Peyer's patch (tissue), 4 donors: ENCODE results near the gene PDE8B.
"Not testable (repeated sequence)": the region's sequence is repeated elsewhere in the genome, so short reads cannot be mapped to it uniquely, and the experiment has no call there.

Experiments
- POLR2A ChIP-seq, 2 donors: fragments of 450-650 bp; IDR thresholded peaks; one replicate each; pipeline ENCODE4 v1.5.1; 2017; ENCODE audit warnings: antibody characterized with exemption in 2 of 2, mild to moderate bottlenecking in 2 of 2, moderate library complexity in 2 of 2
- TF ChIP-seq, protein P1 (sequence below), 6 experiments: fragments of 450-650 bp in 4 of 6; fragments of 200-600 bp in 2 of 6; sonication (generic) in 1 of 6; IDR thresholded peaks; one replicate each; pipeline ENCODE4 v1.5.1; 2017 to 2019; ENCODE audit warnings: antibody characterized with exemption in 6 of 6, mild to moderate bottlenecking in 3 of 6, moderate library complexity in 1 of 6

DNA sequence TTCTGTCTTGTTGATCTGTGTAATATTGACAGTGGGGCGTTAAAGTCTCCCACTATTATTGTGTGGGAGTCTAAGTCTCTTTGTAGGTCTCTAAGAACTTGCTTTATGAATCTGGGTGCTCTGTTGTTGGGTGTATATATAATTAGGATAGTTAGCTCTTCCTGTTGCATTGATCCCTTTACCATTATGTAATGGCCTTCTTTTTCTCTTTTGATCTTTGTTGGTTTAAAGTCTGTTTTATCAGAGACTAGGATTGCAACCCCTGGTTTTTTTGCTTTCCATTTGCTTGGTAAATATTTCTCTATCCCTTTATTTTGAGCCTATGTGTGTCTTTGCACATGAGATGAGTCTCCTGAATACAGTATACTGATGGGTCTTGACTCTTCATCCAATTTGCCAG is 175.9 kb downstream of the PDE8B start:
- TF ChIP-seq, protein P1, sequence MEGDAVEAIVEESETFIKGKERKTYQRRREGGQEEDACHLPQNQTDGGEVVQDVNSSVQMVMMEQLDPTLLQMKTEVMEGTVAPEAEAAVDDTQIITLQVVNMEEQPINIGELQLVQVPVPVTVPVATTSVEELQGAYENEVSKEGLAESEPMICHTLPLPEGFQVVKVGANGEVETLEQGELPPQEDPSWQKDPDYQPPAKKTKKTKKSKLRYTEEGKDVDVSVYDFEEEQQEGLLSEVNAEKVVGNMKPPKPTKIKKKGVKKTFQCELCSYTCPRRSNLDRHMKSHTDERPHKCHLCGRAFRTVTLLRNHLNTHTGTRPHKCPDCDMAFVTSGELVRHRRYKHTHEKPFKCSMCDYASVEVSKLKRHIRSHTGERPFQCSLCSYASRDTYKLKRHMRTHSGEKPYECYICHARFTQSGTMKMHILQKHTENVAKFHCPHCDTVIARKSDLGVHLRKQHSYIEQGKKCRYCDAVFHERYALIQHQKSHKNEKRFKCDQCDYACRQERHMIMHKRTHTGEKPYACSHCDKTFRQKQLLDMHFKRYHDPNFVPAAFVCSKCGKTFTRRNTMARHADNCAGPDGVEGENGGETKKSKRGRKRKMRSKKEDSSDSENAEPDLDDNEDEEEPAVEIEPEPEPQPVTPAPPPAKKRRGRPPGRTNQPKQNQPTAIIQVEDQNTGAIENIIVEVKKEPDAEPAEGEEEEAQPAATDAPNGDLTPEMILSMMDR (IDR thresholded peaks at IDR 0.05), result not testable (repeated sequence)
- not testable (repeated sequence) for TF ChIP-seq POLR2A (IDR thresholded peaks at IDR 0.05)
